Measurements from ENCODE around the gene DDIT3. TPM values are rescaled to one million over a fixed set of nuclear protein-coding genes. Genes with fewer than 3 reads are reported as not detected.
"Not testable (repeated sequence)": the region's sequence is repeated elsewhere in the genome, so short reads cannot be mapped to it uniquely, and the experiment has no call there.

The DDIT3 gene
- total and polyA plus RNA-seq, 4 donors: 31.0 to 74.7 (median 51.4) TPM

DNA sequence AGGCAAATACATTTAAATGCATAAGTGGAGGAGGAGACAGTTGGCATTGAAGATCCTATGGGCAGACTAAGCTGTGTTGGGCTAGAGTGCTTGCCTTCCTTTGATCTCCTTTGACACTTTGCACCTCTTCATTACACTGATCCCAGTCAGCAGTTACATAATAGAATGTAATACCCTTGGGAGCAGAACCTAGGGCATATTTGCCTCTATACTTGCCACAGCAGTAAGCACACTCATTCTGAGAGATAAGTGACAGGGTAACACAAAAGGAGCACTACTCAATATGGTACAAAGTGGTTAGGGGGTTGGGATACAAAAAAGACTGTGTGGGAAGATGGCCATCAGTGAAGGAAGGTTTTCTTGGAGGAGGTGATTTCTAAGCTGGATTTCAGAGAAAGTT is 23.5 kb downstream of the DDIT3 start:
- Histone ChIP-seq H3K27ac (ENCODE audit: low read depth in 1 of 2, low read length in 1 of 2) (no peak overlapping the region), H3K36me3 (ENCODE audit: control insufficient read depth in 4 of 4, insufficient read depth in 4 of 4, low read length in 4 of 4) (peaks cover 16 to 45% (median 34%) of the 10 kb centered on the region in 4 donors), H3K4me3 (no peak overlapping the region), H3K4me1 (ENCODE audit: control insufficient read depth in 5 of 5, insufficient read depth in 5 of 5, low read length in 5 of 5) (no peaks in the 10 kb centered on the region), H3K9me3 (ENCODE audit: control insufficient read depth in 4 of 4, insufficient read depth in 3 of 4, low read length in 3 of 4) (peaks cover 0 to 2% (median 0%) of the 10 kb centered on the region in 4 donors), H3K9ac (ENCODE audit: insufficient read depth in 1 of 2, low read length in 2 of 2) (no peak overlapping the region), H3K27me3 (ENCODE audit: control insufficient read depth in 3 of 3, insufficient read depth in 3 of 3, low read length in 2 of 3) (no peaks in the 10 kb centered on the region)
- DNase-seq (no peak), ATAC-seq (ENCODE audit: insufficient read depth, low FRiP score) (no peak)
- TF ChIP-seq CTCF (IDR thresholded peaks at IDR 0.05; ENCODE audit: control extremely low read depth, extremely low read depth): no peak

- H3K36me3 ChIP-seq (ENCODE audit: control insufficient read depth in 4 of 4, insufficient read depth in 4 of 4, low read length in 4 of 4): peaks cover 16 to 43% (median 30%) of the 10 kb centered on the region in 4 donors
- not testable (repeated sequence) for H3K4me3 ChIP-seq; ATAC-seq (ENCODE audit: insufficient read depth, low FRiP score); DNase-seq; H3K27ac ChIP-seq (ENCODE audit: low read depth in 1 of 2, low read length in 1 of 2); H3K9me3 ChIP-seq (ENCODE audit: control insufficient read depth in 4 of 4, insufficient read depth in 3 of 4, low read length in 3 of 4); H3K27me3 ChIP-seq (ENCODE audit: control insufficient read depth in 3 of 3, insufficient read depth in 3 of 3, low read length in 2 of 3); H3K9ac ChIP-seq (ENCODE audit: insufficient read depth in 1 of 2, low read length in 2 of 2); H3K4me1 ChIP-seq (ENCODE audit: control insufficient read depth in 5 of 5, insufficient read depth in 5 of 5, low read length in 5 of 5)
- 97 to 98% methylated on average over 37 to 45 of the region's 48 CpGs for WGBS, 2 donors
These were observed 25.1 kb downstream of the DDIT3 start for GRCh38 chr12:57495051-57495701.

DNA sequence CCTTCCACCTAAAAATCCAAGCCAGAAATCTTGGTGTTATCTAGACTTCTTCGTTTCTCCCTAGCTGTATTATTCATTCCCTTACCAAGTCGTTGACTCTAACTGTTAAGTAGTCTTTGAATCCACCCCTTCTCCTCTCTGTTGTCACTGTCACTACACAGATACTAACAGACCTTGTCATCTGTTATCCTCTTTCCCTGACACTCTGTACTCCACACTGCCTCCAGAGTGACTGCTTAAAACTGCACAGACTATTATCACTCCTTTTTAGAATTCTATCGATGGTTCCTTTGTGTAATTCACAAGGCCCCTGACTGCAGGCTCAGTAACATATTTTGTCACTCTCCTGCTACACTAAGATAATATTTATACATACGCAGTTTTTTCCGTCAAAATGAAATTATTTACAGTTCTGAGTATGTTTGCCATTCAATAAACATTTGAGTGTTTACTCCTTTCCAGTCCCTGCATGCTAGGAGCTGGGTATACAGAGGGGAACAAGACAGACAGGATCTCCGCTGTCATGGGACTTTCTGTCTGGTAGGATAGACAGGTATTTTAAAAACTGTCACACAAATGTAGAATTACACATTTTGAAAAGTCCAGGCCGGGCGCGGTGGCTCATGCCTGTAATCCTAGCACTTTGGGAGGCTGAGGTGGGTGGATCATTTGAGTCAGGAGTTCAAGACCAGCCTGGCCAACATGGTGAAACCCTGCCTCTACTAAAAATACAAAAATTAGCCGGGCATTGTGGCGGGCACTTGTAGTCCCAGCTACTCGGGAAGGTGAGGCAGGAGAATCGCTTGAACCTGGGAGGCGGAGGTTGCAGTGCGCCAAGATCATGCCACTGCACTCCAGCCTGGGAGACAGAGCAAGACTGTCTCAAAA is 28.7 kb downstream of the DDIT3 start:
- no peak for ATAC-seq (ENCODE audit: insufficient read depth, low FRiP score)
- H3K9me3 ChIP-seq (ENCODE audit: control insufficient read depth in 4 of 4, insufficient read depth in 3 of 4, low read length in 3 of 4): no peaks in the 10 kb centered on the region
- peaks cover 0 to 10% (median 7%) of the 10 kb centered on the region in 5 donors for H3K4me1 ChIP-seq (ENCODE audit: control insufficient read depth in 5 of 5, insufficient read depth in 5 of 5, low read length in 5 of 5)
- no peak overlapping the region for H3K27ac ChIP-seq (ENCODE audit: low read depth in 1 of 2, low read length in 1 of 2)
- no peak for DNase-seq
- no peaks in the 10 kb centered on the region for H3K27me3 ChIP-seq (ENCODE audit: control insufficient read depth in 3 of 3, insufficient read depth in 3 of 3, low read length in 2 of 3)
- WGBS, 2 donors: 93% methylated on average over 15 of the region's 15 CpGs
- TF ChIP-seq CTCF (IDR thresholded peaks at IDR 0.05; ENCODE audit: control extremely low read depth, extremely low read depth): no peak
- no peak overlapping the region for H3K4me3 ChIP-seq
- H3K36me3 ChIP-seq (ENCODE audit: control insufficient read depth in 4 of 4, insufficient read depth in 4 of 4, low read length in 4 of 4): peaks cover 17 to 34% (median 29%) of the 10 kb centered on the region in 4 donors
- H3K9ac ChIP-seq (ENCODE audit: insufficient read depth in 1 of 2, low read length in 2 of 2): no peak overlapping the region

DNA sequence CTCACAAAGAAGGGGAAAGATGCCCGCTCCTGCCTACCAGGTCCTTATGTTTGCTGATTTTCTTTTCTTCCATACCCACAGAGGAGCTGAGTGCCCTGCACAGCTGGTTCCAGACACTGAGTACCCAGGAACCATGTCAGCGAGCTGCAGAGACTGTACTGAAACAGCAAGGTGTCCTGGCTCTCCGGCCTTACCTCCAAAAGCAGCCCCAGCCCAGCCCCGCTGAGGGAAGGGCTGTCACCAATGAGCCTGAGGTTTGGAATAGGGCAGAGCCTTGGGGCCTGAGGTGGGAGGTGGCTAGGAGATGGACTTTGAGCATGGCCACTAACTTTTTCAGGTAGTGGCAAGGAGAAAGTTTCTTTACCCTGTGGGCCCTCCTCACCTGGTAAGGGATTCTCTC is 30.2 kb downstream of the DDIT3 start:
- Histone ChIP-seq H3K27ac (ENCODE audit: low read depth in 1 of 2, low read length in 1 of 2) (no peak overlapping the region), H3K4me1 (ENCODE audit: control insufficient read depth in 5 of 5, insufficient read depth in 5 of 5, low read length in 5 of 5) (peaks cover 0 to 10% (median 7%) of the 10 kb centered on the region in 5 donors), H3K27me3 (ENCODE audit: control insufficient read depth in 3 of 3, insufficient read depth in 3 of 3, low read length in 2 of 3) (no peaks in the 10 kb centered on the region), H3K9ac (ENCODE audit: insufficient read depth in 1 of 2, low read length in 2 of 2) (no peak overlapping the region), H3K36me3 (ENCODE audit: control insufficient read depth in 4 of 4, insufficient read depth in 4 of 4, low read length in 4 of 4) (peaks cover 17 to 29% (median 27%) of the 10 kb centered on the region in 4 donors), H3K4me3 (no peak overlapping the region), H3K9me3 (ENCODE audit: control insufficient read depth in 4 of 4, insufficient read depth in 3 of 4, low read length in 3 of 4) (no peaks in the 10 kb centered on the region)
- no peak for TF ChIP-seq CTCF (IDR thresholded peaks at IDR 0.05; ENCODE audit: control extremely low read depth, extremely low read depth)
- 96 to 98% methylated on average over 4 of the region's 4 CpGs for WGBS, 2 donors
- DNase-seq (no peak), ATAC-seq (ENCODE audit: insufficient read depth, low FRiP score) (no peak)

Data from lung (tissue), 12 donors.